Measurements from ENCODE around the gene GIPC2.

DNA sequence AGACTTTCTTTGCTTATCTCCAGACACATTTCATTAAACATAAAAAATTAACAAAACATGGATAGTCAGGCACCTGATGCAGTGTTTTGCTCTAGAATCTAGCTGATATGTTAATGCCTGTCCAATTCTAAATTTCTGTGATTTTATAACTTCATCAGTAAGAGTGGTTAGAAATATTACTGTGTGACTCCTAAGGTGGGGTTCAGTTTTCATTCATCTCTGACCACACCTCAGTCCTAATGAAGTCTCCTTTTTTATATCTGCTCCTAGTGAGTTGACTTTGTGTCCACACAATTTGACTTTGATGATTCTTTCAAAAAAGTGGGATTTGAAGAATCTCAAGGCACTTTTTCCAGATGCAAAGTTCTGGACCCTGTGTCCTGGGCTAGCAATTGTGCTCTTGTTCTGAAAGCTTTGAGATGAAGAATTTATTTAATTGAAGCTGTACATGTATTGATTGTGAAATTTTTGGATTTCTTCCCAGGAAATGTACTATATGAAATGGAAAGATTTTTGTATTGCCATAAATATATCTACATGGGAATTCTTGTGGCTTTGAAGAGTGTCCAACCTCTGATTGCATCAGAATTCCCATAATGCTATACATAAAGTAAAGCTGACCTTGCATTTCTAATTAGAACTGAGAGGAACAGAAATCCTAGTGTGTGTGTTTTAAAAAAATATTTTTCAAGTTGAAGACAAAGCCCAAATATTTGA is 111.2 kb downstream of the GIPC2 start:
- no peak for TF ChIP-seq EZH2 (IDR thresholded peaks at IDR 0.05; ENCODE audit: borderline replicate concordance, insufficient read depth, low read depth, low read length, poor library complexity, severe bottlenecking)
- TF ChIP-seq, protein P1, sequence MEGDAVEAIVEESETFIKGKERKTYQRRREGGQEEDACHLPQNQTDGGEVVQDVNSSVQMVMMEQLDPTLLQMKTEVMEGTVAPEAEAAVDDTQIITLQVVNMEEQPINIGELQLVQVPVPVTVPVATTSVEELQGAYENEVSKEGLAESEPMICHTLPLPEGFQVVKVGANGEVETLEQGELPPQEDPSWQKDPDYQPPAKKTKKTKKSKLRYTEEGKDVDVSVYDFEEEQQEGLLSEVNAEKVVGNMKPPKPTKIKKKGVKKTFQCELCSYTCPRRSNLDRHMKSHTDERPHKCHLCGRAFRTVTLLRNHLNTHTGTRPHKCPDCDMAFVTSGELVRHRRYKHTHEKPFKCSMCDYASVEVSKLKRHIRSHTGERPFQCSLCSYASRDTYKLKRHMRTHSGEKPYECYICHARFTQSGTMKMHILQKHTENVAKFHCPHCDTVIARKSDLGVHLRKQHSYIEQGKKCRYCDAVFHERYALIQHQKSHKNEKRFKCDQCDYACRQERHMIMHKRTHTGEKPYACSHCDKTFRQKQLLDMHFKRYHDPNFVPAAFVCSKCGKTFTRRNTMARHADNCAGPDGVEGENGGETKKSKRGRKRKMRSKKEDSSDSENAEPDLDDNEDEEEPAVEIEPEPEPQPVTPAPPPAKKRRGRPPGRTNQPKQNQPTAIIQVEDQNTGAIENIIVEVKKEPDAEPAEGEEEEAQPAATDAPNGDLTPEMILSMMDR (IDR thresholded peaks at IDR 0.05), result no peak

Data from B cell (primary cell).